Measurements from ENCODE around the gene FEM1B.
A peak's percentile ranks its signal among the peaks of the same experiment; 100 is the strongest.

The FEM1B gene

GRCh38 chr15:68285259-68285980, 7.9 kb downstream of the FEM1B start:
- DNase-seq = no peak

GRCh38 chr15:68286256-68286655, 8.7 kb downstream of the FEM1B start:
- no peak for DNase-seq

- DNase-seq = no peak
These were observed 11.5 kb downstream of the FEM1B start for GRCh38 chr15:68289057-68289456.

- no peak for DNase-seq
These were observed 12.2 kb downstream of the FEM1B start for GRCh38 chr15:68289621-68290352.

GRCh38 chr15:68290715-68291114, 13.2 kb downstream of the FEM1B start:
- DNase-seq = no peak

GRCh38 chr15:68292157-68292781, 14.7 kb downstream of the FEM1B start:
- DNase-seq = no peak

- DNase-seq = no peak
These were observed 15.4 kb downstream of the FEM1B start for GRCh38 chr15:68292967-68293366.

- no peak for DNase-seq
These were observed 17.7 kb downstream of the FEM1B start for GRCh38 chr15:68295014-68295805.

GRCh38 chr15:68298336-68298735, 20.8 kb downstream of the FEM1B start:
- DNase-seq = no peak

GRCh38 chr15:68298882-68299381, 21.4 kb downstream of the FEM1B start:
- DNase-seq = peak; percentile 96

- peak; percentile 42 for DNase-seq
These were observed 21.9 kb downstream of the FEM1B start for GRCh38 chr15:68299436-68299835.

- no peak for DNase-seq
These were observed 22.8 kb downstream of the FEM1B start for GRCh38 chr15:68300115-68300940.

GRCh38 chr15:68301301-68301700, 23.8 kb downstream of the FEM1B start:
- no peak for DNase-seq

- DNase-seq = no peak
These were observed 25.2 kb downstream of the FEM1B start for GRCh38 chr15:68302729-68303128.

- DNase-seq = no peak
These were observed 25.6 kb downstream of the FEM1B start for GRCh38 chr15:68303134-68303533.

- DNase-seq = no peak
These were observed 26.3 kb downstream of the FEM1B start for GRCh38 chr15:68303560-68304436.

- DNase-seq = peak; percentile 73
These were observed 27.2 kb downstream of the FEM1B start for GRCh38 chr15:68304589-68305337.

- no peak for DNase-seq
These were observed 27.9 kb downstream of the FEM1B start for GRCh38 chr15:68305420-68305871.

- DNase-seq = no peak
These were observed 29.8 kb downstream of the FEM1B start for GRCh38 chr15:68307131-68307928.
